WTC11 (cell line): ENCODE data around the gene RFC4. TPM values are rescaled to one million over a fixed set of nuclear protein-coding genes. Genes with fewer than 3 reads are reported as not detected.

Experiments
- ATAC-seq: fragments of 200-7000 bp; cut with Tn5 transposase; 2 replicates; pipeline ENCODE4 v1.10.0; 2021; ENCODE audit warnings: mild to moderate bottlenecking, moderate library complexity
- CTCF ChIA-PET: fragments of 300-600 bp; sonication (Branson Sonifier 250); formaldehyde crosslinking; loops from one replicate; lab custom pipeline; 2021; ENCODE audit warnings: antibody characterized with exemption; lab: Charles Lee
- POLR2A ChIA-PET: fragments of 350-600 bp; sonication (Branson Sonifier 250); formaldehyde crosslinking; loops from one replicate; lab custom pipeline; 2021; ENCODE audit warnings: antibody characterized with exemption; lab: Charles Lee
- DNase-seq: peaks from one replicate; pipeline ENCODE4 v3.0.0; 2021; ENCODE audit warnings: low spot score
- H3K27ac Mint-ChIP-seq: 2 replicates; pipeline ENCODE4 v1.8.0; 2021; ENCODE audit warnings: mixed read lengths
- H3K27me3 Mint-ChIP-seq: 2 replicates; pipeline ENCODE4 v1.8.0; 2021; ENCODE audit warnings: low read depth, mild to moderate bottlenecking, moderate library complexity, mixed read lengths
- H3K36me3 Mint-ChIP-seq: 2 replicates; pipeline ENCODE4 v1.8.0; 2021; ENCODE audit warnings: mixed read lengths
- H3K4me1 Mint-ChIP-seq: 2 replicates; pipeline ENCODE4 v1.8.0; 2022; ENCODE audit warnings: mixed read lengths
- H3K4me3 Mint-ChIP-seq: 2 replicates; pipeline ENCODE4 v1.8.0; 2021; ENCODE audit warnings: mild to moderate bottlenecking, moderate library complexity, mixed read lengths
- H3K9me3 Mint-ChIP-seq: 2 replicates; pipeline ENCODE4 v1.8.0; 2021; ENCODE audit warnings: mixed read lengths
- ATF1 ChIP-seq: sonication (generic); formaldehyde crosslinking; IDR thresholded peaks from 2 replicates; pipeline ENCODE4 v1.8.1; 2023; ENCODE audit warnings: mild to moderate bottlenecking, moderate library complexity, missing genetic modification reagents
- CREB1 ChIP-seq: sonication (generic); formaldehyde crosslinking; IDR thresholded peaks from 2 replicates; pipeline ENCODE4 v1.8.0; 2023; ENCODE audit warnings: mild to moderate bottlenecking, missing genetic modification reagents
- CREM ChIP-seq: sonication (generic); formaldehyde crosslinking; IDR thresholded peaks from 2 replicates; pipeline ENCODE4 v1.8.1; 2022; ENCODE audit warnings: mild to moderate bottlenecking, missing genetic modification reagents, moderate library complexity
- EMX1 ChIP-seq: fragments of 250-450 bp; sonication (Bioruptor Pico); IDR thresholded peaks from 2 replicates; pipeline ENCODE4 v1.8.0; 2021; ENCODE audit warnings: mild to moderate bottlenecking
- ERG ChIP-seq: fragments of 250-450 bp; sonication (Bioruptor Pico); IDR thresholded peaks from 2 replicates; pipeline ENCODE4 v1.8.0; 2021; ENCODE audit warnings: mild to moderate bottlenecking
- ESRRA ChIP-seq: sonication (generic); formaldehyde crosslinking; IDR thresholded peaks from 2 replicates; pipeline ENCODE4 v1.8.1; 2022; ENCODE audit warnings: mild to moderate bottlenecking, missing genetic modification reagents, borderline replicate concordance
- IRF1 ChIP-seq: sonication (generic); formaldehyde crosslinking; IDR thresholded peaks from 2 replicates; pipeline ENCODE4 v1.8.0; 2023; ENCODE audit warnings: missing genetic modification reagents
- KAT7 ChIP-seq: sonication (generic); formaldehyde crosslinking; IDR thresholded peaks from 2 replicates; pipeline ENCODE4 v1.8.1; 2023; ENCODE audit warnings: missing genetic modification reagents, mild to moderate bottlenecking, borderline replicate concordance
- NFATC4 ChIP-seq: fragments of 250-450 bp; sonication (Bioruptor Pico); IDR thresholded peaks from 2 replicates; pipeline ENCODE4 v1.9.0; 2021; ENCODE audit warnings: mild to moderate bottlenecking
- PRRX2 ChIP-seq: fragments of 250-450 bp; sonication (Bioruptor Pico); IDR thresholded peaks from 2 replicates; pipeline ENCODE4 v1.8.0; 2021; ENCODE audit warnings: mild to moderate bottlenecking
- RELA ChIP-seq: sonication (generic); formaldehyde crosslinking; IDR thresholded peaks from 2 replicates; pipeline ENCODE4 v1.8.1; 2022; ENCODE audit warnings: missing genetic modification reagents, mild to moderate bottlenecking, borderline replicate concordance
- SP1 ChIP-seq: sonication (generic); formaldehyde crosslinking; conservative IDR thresholded peaks from 2 replicates; pipeline ENCODE4 v1.8.1; 2022; ENCODE audit warnings: missing genetic modification reagents
- ZBTB21 ChIP-seq: sonication (generic); formaldehyde crosslinking; IDR thresholded peaks from 2 replicates; pipeline ENCODE4 v1.8.1; 2023; ENCODE audit warnings: mild to moderate bottlenecking, missing genetic modification reagents, borderline replicate concordance
- ZNF121 ChIP-seq: sonication (generic); formaldehyde crosslinking; IDR thresholded peaks from 2 replicates; pipeline ENCODE4 v1.8.0; 2023; ENCODE audit warnings: missing genetic modification reagents
- ZNF232 ChIP-seq: sonication (generic); formaldehyde crosslinking; IDR thresholded peaks from 2 replicates; pipeline ENCODE4 v1.8.0; 2022; ENCODE audit warnings: mild to moderate bottlenecking, missing genetic modification reagents
- ZNF317 ChIP-seq: sonication (generic); formaldehyde crosslinking; IDR thresholded peaks from 2 replicates; pipeline ENCODE4 v1.8.1; 2023; ENCODE audit warnings: low read depth, mild to moderate bottlenecking, moderate library complexity, missing genetic modification reagents, borderline replicate concordance
- ZNF425 ChIP-seq: fragments of 250-450 bp; sonication (Bioruptor Pico); conservative IDR thresholded peaks from 2 replicates; pipeline ENCODE4 v1.9.0; 2021; ENCODE audit warnings: mild to moderate bottlenecking
- ZNF532 ChIP-seq: fragments of 250-450 bp; sonication (Bioruptor Pico); IDR thresholded peaks from 2 replicates; pipeline ENCODE4 v1.9.0; 2021; ENCODE audit warnings: mild to moderate bottlenecking, borderline replicate concordance
- ZNF671 ChIP-seq: fragments of 250-450 bp; sonication (Bioruptor Pico); IDR thresholded peaks from 2 replicates; pipeline ENCODE4 v1.8.0; 2021; ENCODE audit warnings: mild to moderate bottlenecking
- total RNA-seq: library from RNA; stranded (reverse); gene quantifications from 3 replicates; pipeline ENCODE4 v1.2.3, GENCODE V29; 2021
- TF ChIP-seq, protein P1 (sequence below): sonication (generic); formaldehyde crosslinking; IDR thresholded peaks from 2 replicates; pipeline ENCODE4 v1.8.0; 2022; ENCODE audit warnings: mild to moderate bottlenecking, missing genetic modification reagents
- TF ChIP-seq, protein P2 (sequence below): fragments of 250-450 bp; sonication (Bioruptor Pico); IDR thresholded peaks from 2 replicates; pipeline ENCODE4 v2.1.2; 2022; ENCODE audit warnings: mild to moderate bottlenecking, moderate library complexity
- TF ChIP-seq, protein P3 (sequence below): sonication (generic); formaldehyde crosslinking; conservative IDR thresholded peaks from 2 replicates; pipeline ENCODE4 v1.8.1; 2023; ENCODE audit warnings: mild to moderate bottlenecking, low read depth, missing genetic modification reagents, moderate library complexity

The RFC4 gene
- total RNA-seq, 1 experiment from 2014 or later = 104 TPM

DNA sequence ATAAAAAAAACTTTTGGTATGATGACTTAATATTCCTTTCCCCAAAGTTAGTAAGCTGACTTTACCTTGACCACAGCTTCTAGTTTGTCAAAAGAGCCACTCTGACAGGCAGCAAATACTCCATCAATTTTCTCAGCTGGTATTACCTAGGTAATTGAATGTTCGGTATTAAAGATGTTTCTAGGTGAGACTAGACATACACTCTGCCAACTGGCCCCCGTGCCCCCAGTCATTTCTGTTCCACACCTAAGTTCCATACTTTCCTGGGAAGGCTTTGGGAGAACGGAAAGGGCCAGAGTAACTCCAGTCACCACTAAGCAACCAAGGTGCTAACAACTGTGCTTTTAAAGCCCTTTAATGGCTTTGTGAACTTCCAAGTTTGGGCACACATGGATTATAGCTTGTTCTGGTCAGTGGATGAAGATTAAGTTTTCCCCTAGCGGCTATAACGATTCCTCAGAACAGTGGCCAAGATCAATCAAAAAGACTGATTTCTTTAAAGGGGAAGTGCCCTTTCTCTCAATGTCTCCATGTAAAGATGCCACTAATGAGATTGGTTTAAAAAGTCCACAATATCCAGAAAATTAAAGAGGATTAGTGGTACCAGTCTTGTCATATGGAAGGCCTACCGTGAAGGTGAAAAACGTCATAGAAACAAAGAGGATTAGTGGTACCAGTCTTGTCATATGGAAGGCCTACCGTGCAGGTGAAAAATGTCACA is 15.9 kb downstream of the RFC4 start:
- H3K4me3 Mint-ChIP-seq = no peak overlapping the region
- H3K4me1 Mint-ChIP-seq = peaks cover 18% of the 10 kb centered on the region
- ChIA-PET POLR2A (interaction anchor here (0.6 to 1.1 kb wide), 3 partner anchors 17 to 204 kb away, joined by 3 to 4 read pairs (median 3); no protein-coding TSS in a partner anchor), CTCF (interaction anchor here (0.7 kb wide), 1 partner anchor 201 kb away, joined by 3 read pairs; no protein-coding TSS in a partner anchor)
- peak overlapping the region; percentile 73; the same call in 1 of the 2 replicates for H3K27ac Mint-ChIP-seq
- DNase-seq (no peak), ATAC-seq (peak; percentile 49)
- peaks cover 85% of the 10 kb centered on the region for H3K36me3 Mint-ChIP-seq
- no peaks in the 10 kb centered on the region for H3K27me3 Mint-ChIP-seq
- no peaks in the 10 kb centered on the region for H3K9me3 Mint-ChIP-seq
- TF ChIP-seq KAT7 (CRISPR knock-in tag) (0 out of 2 replicates have a peak, but pooled peaks have one; percentile 51), ERG (CRISPR knock-in tag) (peak; percentile 97), ATF1 (CRISPR knock-in tag) (peak; percentile 88; the same call in 1 of the 2 replicates), ZBTB21 (no peak), RELA (no peak), EMX1 (CRISPR knock-in tag) (peak; percentile 98), ZNF532 (CRISPR knock-in tag) (peak; percentile 98), NFATC4 (CRISPR knock-in tag) (peak; percentile 98), ZNF121 (no peak), ZNF425 (peak; percentile 99), ZNF317 (CRISPR knock-in tag) (0 out of 2 replicates have a peak, but pooled peaks have one; percentile 2), CREB1 (peak; percentile 79; the same call in 1 of the 2 replicates), PRRX2 (CRISPR knock-in tag) (peak; percentile 99), IRF1 (peak; percentile 19; the same call in 1 of the 2 replicates), ZNF671 (CRISPR knock-in tag) (peak; percentile 98), ESRRA (peak; percentile 62; the same call in 1 of the 2 replicates), ZNF232 (CRISPR knock-in tag) (peak; percentile 62; the same call in 1 of the 2 replicates), SP1 (peak; percentile 34; the same call in 1 of the 2 replicates), CREM (CRISPR knock-in tag) (peak; percentile 60; the same call in 1 of the 2 replicates)
- TF ChIP-seq, protein P1, sequence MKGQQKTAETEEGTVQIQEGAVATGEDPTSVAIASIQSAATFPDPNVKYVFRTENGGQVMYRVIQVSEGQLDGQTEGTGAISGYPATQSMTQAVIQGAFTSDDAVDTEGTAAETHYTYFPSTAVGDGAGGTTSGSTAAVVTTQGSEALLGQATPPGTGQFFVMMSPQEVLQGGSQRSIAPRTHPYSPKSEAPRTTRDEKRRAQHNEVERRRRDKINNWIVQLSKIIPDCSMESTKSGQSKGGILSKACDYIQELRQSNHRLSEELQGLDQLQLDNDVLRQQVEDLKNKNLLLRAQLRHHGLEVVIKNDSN (CRISPR knock-in tag) = peak; percentile 49; the same call in 1 of the 2 replicates
- TF ChIP-seq, protein P2, sequence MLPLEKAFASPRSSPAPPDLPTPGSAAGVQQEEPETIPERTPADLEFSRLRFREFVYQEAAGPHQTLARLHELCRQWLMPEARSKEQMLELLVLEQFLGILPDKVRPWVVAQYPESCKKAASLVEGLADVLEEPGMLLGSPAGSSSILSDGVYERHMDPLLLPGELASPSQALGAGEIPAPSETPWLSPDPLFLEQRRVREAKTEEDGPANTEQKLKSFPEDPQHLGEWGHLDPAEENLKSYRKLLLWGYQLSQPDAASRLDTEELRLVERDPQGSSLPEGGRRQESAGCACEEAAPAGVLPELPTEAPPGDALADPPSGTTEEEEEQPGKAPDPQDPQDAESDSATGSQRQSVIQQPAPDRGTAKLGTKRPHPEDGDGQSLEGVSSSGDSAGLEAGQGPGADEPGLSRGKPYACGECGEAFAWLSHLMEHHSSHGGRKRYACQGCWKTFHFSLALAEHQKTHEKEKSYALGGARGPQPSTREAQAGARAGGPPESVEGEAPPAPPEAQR (CRISPR knock-in tag) = no peak
- TF ChIP-seq, protein P3, sequence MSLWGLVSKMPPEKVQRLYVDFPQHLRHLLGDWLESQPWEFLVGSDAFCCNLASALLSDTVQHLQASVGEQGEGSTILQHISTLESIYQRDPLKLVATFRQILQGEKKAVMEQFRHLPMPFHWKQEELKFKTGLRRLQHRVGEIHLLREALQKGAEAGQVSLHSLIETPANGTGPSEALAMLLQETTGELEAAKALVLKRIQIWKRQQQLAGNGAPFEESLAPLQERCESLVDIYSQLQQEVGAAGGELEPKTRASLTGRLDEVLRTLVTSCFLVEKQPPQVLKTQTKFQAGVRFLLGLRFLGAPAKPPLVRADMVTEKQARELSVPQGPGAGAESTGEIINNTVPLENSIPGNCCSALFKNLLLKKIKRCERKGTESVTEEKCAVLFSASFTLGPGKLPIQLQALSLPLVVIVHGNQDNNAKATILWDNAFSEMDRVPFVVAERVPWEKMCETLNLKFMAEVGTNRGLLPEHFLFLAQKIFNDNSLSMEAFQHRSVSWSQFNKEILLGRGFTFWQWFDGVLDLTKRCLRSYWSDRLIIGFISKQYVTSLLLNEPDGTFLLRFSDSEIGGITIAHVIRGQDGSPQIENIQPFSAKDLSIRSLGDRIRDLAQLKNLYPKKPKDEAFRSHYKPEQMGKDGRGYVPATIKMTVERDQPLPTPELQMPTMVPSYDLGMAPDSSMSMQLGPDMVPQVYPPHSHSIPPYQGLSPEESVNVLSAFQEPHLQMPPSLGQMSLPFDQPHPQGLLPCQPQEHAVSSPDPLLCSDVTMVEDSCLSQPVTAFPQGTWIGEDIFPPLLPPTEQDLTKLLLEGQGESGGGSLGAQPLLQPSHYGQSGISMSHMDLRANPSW (CRISPR knock-in tag) = no peak
